Measurements from ENCODE around the gene NIP7. TPM values are rescaled to one million over a fixed set of nuclear protein-coding genes. Genes with fewer than 3 reads are reported as not detected.

The NIP7 gene
- total RNA-seq, result 16.0 and 28.0 TPM in 2 replicates

DNA sequence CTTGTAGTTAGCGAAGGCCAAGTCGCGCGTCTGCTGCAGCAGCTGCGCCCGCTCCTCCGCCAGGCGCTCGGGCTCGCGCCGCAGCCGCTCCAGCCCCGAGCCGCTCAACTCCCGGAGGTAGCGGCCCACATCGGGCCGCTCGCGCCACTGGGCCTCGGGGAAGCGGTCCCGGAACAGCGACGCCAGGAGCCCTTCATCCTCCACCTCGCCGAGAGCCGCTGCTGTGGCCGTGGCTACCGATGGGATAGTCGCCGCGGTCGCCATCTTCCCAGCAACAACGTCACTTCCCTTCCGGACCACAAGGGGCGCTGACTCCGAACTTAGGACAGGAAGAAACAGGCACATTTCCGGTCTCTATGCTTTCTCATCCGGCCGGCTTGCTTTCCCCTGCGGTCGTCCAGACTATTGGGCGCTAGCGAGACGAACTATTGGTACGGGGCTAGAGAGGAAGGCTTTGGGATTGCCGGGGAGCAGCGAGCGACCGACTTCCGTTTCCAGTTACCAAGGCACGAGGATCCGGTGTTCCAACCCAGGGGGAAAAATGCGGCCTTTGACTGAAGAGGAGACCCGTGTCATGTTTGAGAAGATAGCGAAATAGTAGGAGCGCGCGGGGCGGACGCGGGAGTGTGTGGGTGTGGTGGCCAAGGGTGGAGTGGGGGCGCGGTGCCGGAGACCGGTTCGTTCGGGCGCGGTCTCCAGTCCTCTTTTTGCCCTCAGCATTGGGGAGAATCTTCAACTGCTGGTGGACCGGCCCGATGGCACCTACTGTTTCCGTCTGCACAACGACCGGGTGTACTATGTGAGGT lies at the start of gene NIP7, which contains the start of gene COG8:
TSS of gene NIP7 (plus strand) at position 484 of the 806 bp plus-strand sequence. CDS start at position 542, 58 bp downstream.
TSS of gene COG8 (minus strand) at position 276 of the 806 bp plus-strand sequence. CDS start at position 264, 12 bp downstream.

GRCh38 chr16:69310653-69311532 lies 28.7 kb upstream of the NIP7 start, which contains the start of gene VPS4A:
Gene VPS4A, plus strand, starts transcription at chr16:69311350. Its CDS starts 162 bp downstream, at chr16:69311512.

DNA sequence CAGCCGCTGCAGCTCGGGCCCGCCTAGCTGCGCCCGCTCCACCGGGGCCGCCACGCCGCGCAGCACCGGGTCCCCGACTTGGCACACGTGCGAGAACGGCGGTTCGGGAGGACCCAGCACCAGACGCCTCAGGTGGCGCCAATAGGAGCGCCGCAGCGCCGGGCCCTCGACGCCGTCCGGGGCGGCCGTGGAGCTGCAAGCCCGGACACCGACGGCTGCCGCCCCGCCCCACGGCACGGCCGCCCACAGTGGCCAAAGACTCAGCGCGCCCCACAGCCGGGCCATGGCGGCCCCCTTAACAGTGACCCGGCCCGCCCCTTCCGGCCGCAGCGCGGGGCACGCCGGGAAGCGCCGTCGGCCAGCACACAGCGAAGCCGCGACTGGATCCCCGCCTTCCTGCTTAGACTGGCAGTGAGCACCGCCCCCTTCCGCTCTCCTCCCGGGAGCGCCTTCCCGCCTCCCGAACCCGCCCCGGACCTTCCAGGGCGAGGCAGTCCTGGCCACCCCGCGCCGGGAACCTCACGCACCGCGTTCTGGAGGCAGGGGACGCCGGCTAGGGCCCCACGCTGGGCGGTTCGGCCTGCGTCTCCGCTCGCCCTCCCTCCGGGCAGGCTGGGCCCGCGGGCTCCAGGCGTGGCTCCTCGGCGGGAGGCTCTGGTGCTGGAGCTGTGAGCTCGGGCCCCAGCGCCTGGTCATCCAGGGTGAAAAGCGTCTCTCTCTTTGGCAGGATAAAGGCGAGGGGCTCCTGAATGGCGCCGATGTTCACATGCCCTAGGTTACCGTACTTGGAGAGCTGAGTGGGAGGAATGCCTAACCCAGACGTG lies 9.1 kb upstream of the NIP7 start, which contains the start of gene PDF:
TSS of gene PDF (minus strand) at position 303 of the 824 bp plus-strand sequence. CDS start at position 285, 18 bp downstream.

DNA sequence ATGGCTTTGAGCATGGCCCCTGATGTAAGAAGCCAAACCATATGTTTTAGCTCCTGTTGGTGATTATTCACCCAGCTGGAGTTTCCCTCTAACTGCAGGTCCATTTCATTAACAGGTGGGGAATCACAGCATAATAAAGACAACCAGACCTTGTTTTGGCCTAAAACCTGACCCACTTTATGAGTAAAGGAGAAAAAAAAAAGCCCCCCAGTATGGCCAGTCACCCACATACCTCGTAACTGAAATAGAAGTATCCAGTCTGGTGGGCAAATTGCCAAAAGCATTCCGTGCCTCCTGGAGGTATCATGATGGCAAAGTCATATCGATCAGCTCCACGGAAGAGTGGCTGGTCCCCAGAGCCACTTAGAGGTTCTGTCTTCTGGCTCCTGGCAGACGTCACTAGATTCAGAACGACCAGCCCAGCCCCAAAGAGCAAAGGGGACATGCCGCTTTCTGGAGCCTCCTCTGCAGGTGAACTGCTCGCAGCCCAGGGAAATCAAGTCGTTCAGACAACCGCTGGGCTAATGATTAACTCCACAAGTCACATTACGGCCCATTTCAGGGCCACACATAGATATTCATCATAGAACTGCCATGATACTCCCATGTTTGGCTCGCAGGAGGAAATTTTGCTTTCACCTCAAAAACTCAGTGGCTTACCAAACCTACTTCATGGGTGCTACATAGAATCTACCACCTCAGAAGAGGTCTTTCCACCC lies 11.9 kb downstream of the NIP7 start, which contains the start of gene TMED6:
TSS of gene TMED6 (minus strand) at position 478 of the 719 bp plus-strand sequence. CDS start at position 445, 33 bp downstream.

Other genes with a start within 250 kb of the NIP7 start
- gene HAS3, start 234.1 kb upstream of the NIP7 start, total RNA-seq, result 1.0 and 3.6 TPM in 2 replicates
- 98.4 and 111 TPM in 2 replicates for gene CHTF8, start 207.2 kb upstream of the NIP7 start, total RNA-seq
- 21.9 and 36.8 TPM in 2 replicates for gene UTP4, start 207.1 kb upstream of the NIP7 start, total RNA-seq
- gene SNTB2, start 152.6 kb upstream of the NIP7 start, total RNA-seq, result 26.7 and 29.8 TPM in 2 replicates
- 26.5 and 37.5 TPM in 2 replicates for gene VPS4A, start 28.4 kb upstream of the NIP7 start, total RNA-seq
- 23.3 and 30.1 TPM in 2 replicates for gene PDF, start 9.2 kb upstream of the NIP7 start, total RNA-seq
- gene COG8, start 208 bp upstream of the NIP7 start, total RNA-seq, result 47.6 and 63.3 TPM in 2 replicates
- gene TMED6, start 12.0 kb downstream of the NIP7 start, total RNA-seq, result not detected in 2 replicates
- gene TERF2, start 46.2 kb downstream of the NIP7 start, total RNA-seq, result 7.8 and 12.5 TPM in 2 replicates
- 37.6 and 79.5 TPM in 2 replicates for gene CYB5B, start 84.8 kb downstream of the NIP7 start, total RNA-seq
- gene NFAT5, start 226.2 kb downstream of the NIP7 start, total RNA-seq, result 8.6 and 24.1 TPM in 2 replicates